NCI-H2196 treated with DMSO at 0.1 percent for 48 hours (cell line): ENCODE data around the gene NPLOC4.

Experiments used
- DNase-seq: peaks from one replicate; lab custom pipeline; 2025; ENCODE audit not compliant: unreplicated experiment; lab: John Stamatoyannopoulos, UW

NPLOC4 gene

DNA sequence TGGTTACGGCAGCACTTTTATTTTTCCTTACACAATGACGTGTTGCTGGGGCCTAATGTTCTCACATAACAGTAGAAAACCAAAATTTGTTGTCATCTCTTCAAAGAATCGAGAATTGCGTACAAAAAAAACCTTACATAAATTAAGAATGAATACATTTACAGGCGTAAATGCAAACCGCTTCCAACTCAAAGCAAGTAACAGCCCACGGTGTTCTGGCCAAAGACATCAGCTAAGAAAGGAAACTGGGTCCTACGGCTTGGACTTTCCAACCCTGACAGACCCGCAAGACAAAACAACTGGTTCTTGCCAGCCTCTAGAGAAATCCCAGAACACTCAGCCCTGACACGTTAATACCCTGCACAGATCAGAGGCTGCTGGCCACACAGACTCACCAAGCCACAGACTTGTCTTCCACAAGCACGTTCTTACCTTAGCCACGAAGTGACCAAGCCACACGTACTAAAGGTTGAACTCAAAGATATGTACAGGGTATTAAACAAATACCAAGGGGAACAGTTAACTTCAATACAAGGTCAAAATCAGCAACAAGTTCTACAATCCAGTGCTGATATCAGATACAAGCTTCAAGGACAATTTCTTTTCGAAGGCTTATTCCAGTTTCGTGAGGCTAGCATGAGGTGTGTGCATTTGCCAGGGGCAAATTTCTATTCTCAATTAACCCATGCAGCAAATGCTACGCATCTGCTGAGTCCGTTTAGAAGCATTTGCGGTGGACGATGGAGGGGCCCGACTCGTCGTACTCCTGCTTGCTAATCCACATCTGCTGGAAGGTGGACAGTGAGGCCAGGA lies 126.7 kb downstream of the NPLOC4 start:
- no peak for DNase-seq

GRCh38 chr17:81509207-81509971 lies 127.5 kb downstream of the NPLOC4 start:
- no peak for DNase-seq

GRCh38 chr17:81508639-81509206 lies 128.2 kb downstream of the NPLOC4 start:
- DNase-seq, result no peak
